GM19240 (cell line): ENCODE results near the gene TGFBI.

Experiments used
- DNase-seq: peaks from one replicate; pipeline ENCODE4 v3.0.0; 2011; ENCODE audit warnings: low spot score; ENCODE audit not compliant: insufficient read length

The TGFBI gene

DNA sequence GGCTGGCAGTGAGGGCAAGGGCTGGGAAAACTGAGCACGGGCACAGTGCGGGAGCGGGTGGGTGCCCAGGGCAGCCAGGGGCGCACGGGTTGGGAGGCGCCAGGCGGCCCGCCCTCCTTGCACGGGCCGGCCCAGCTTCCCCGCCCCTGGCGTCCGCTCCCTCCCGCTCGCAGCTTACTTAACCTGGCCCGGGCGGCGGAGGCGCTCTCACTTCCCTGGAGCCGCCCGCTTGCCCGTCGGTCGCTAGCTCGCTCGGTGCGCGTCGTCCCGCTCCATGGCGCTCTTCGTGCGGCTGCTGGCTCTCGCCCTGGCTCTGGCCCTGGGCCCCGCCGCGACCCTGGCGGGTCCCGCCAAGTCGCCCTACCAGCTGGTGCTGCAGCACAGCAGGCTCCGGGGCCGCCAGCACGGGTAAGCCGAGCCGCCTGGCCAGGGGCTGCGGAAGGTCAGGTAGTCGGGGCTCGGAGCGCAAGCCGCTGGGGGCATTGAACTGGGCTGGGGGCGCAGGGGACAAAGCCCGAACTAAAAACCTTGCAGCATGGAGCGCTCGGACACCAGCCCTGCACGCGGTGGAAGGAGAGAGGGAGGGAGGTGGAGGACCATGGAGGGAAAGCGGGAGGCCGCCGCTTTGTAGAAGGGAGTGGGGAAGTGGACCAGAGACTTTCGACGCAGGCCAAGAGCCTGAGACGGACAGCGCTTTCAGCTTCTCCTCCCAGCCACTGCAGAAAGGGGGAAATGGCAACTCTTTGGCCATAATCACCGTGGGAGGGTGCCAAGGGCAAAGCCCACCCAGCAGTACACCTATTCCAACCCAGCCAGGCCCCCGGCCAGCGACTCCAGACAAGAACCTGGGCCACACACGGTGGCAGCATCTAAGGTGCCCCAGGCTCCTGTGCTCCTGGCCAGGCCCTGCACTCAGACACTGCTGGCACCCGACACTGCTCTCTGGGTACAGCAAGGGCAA is at the start of gene TGFBI:
Gene TGFBI (plus strand): TSS at position 207 of the 961 bp plus-strand sequence. CDS start 68 bp downstream, at position 275.
- no peak for DNase-seq

GRCh38 chr5:135978993-135979392 is 49.8 kb upstream of the TGFBI start:
- DNase-seq: no peak

DNA sequence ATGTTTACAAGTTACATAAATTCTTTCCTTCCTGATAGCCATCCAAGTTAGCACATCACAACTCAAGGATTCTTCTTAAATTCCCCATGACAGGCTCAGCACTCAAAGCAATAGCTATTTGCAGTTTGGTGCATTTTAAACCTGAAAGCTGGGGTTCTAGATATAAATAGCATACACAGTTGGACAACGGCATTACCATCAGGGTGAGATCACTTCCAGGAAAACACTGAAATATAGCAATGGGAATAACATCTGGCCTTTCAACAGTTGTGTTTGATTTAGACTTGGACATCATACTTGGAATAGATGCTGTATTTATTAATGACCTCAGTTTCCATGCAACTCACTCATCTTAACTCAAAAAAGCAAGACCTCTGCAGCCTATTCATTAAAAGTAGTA is 49.3 kb upstream of the TGFBI start:
- DNase-seq: no peak

GRCh38 chr5:135980620-135981019 is 48.2 kb upstream of the TGFBI start:
- no peak for DNase-seq

DNA sequence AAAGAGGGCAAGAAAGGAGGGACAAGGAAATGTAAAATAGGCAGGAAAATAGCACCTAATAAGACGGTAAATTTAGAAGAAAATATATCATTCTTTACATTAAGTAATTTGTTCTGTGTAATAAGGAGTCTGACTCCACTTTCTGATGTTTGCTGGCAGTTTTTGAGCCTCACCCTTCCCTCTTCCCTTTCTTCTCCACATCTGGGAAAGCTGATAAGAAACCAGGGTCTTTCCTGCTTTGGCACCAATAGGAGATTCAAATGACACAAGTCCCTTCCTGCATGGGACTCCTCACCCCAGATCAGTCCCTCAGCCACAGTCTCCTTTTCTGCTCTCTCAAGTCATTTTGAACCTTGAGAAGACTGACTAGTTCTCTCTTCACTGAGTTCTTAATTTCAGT is 42.8 kb upstream of the TGFBI start:
- no peak for DNase-seq

GRCh38 chr5:135986401-135986800 is 42.4 kb upstream of the TGFBI start:
- DNase-seq: no peak

DNA sequence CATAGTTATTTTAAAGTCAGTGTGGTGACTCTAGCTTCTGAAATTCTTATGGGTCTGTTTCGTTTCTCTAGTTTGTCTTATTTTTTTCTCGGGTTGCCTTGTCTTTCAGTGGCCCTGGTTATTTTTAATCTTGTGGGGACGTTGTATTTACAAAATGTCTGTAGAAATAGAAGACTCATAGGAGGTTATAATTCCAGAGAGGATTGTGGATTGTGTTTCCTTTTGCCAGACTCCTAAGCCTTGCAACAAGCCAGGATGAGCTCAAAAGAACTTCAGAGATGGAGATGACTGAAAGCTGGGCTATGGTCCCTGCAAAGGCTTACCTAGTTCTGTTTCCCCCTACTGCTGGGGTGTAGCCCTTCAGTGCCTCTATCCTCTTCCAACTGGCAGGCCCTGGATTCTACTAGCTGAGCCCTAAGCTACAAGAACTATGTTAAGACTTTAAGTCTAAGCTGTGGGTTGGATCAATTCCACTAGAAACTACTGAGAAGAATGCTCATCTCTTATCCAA is 41.8 kb upstream of the TGFBI start:
- DNase-seq: no peak

GRCh38 chr5:135988546-135988945 is 40.2 kb upstream of the TGFBI start:
- no peak for DNase-seq

DNA sequence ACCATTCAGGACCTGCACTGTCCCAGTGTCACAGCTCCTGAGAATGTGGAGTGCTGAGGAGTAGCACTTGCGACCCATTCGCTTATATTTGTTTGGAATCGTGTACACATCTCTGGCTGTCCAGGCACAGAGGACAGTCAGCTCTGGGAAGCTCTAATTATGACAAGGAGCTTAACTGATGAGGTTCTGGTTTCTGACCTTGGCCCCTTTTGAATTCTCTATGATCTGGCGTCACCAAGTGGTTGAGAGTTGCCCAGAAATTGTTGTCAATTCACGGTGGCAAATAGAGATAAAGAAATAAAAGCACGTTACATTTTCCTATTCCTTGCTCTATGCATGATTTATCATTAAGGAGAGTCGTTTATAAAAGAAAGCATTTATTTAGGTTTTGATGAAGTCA is 39.1 kb upstream of the TGFBI start:
- DNase-seq: no peak

GRCh38 chr5:135990528-135991255 is 38.1 kb upstream of the TGFBI start:
- no peak for DNase-seq

DNA sequence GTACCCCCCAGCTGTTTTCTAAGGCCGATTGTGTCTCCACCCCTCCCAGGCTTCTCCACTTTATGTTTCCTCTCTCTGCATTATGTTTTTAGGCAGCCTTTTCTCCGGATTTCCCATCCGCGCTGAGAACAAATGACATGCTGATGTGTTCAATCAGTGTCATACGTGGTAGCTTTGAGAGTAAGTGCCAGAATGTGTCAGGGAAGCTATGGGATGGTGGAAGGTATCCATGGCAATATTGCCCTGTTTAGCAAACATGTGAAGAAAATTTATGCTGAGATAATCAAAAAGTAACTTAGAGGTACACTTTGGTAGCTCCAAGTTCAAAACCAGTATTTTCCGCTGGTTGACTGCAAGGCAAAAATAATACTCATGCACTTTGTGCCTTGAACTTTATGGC is 37.4 kb upstream of the TGFBI start:
- DNase-seq: no peak

DNA sequence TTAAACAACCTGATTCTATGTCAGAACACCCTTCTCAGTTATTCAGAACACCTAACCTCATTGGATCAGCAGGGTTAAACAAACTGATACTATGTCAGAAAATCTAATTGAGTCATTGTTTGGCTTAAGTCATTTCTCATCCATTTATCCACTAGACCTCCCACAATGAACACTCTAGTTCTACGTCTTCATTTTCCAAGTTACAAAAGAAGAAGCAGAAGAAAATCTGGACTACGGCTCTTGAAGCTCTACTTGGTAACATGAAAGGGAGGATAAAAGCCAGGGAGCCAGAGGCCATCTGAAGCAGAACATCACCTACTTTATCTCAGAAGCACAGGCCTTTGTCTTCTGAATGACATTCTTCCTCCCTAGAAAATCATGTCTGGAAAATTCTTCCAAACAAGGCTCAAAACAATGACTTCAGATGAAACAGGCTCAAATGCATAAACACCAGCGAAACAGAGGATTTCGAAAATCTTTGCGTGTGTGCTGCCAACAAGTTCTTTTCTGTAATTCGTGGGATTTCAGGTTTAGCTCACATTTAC is 35.4 kb upstream of the TGFBI start:
- DNase-seq: no peak

DNA sequence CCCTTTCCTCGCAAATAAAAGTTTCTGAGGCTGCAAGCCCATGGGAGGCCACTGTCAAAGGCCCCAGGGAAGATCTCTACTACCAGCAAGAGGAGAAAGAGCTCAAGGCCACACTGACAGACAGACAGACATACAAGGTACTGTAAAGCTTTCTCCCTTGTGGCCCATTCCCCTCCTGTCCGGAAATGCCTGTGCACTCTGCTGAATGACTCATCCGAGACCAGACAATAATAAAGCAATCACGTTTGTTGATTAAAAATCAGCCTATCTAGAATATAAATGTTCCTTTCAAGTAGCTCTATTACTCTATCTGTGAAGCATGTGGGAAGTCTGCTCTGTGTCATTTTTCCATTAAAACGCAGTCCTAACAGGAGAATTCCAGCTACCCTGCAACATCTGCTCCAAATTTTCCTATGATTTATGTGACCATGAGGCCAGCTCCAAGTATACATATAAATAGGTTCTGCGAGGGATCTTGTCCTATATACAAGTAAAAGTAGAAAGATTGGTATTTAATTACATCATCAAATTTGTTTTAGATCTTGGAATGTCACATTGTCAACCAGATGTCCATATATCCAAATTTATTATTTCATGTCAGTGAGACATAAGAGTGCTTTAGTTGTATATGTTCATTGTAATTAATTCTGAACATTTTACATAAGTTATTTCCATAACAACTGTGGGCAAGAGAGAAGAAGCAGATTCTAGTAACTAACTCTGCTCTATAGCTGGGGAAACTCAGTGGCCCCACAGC is 34.7 kb upstream of the TGFBI start:
- DNase-seq: no peak

- no peak for DNase-seq
Observed at GRCh38 chr5:135995976-135996375, 32.8 kb upstream of the TGFBI start.

DNA sequence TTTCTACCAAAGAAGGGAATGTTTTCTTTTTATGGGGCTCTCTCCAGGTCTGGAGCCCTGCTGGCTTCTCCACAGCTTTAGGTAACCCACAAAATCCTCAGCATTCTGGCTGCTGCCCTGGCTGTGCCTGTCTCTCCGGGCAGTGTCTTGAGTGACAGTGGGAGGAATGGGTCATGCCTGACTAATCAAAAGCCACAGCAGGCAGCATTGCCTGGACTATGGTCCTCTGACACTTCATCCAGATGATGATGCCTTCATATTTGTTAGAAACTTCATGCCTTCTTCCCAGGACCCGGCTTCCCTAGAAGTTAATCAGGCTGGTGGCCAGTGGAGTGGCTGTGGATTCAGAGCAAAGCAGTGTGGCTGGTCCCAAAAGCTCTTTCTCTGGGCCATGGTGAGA is 32.2 kb upstream of the TGFBI start:
- no peak for DNase-seq

GRCh38 chr5:135997673-135998335 is 31.0 kb upstream of the TGFBI start:
- no peak for DNase-seq

DNA sequence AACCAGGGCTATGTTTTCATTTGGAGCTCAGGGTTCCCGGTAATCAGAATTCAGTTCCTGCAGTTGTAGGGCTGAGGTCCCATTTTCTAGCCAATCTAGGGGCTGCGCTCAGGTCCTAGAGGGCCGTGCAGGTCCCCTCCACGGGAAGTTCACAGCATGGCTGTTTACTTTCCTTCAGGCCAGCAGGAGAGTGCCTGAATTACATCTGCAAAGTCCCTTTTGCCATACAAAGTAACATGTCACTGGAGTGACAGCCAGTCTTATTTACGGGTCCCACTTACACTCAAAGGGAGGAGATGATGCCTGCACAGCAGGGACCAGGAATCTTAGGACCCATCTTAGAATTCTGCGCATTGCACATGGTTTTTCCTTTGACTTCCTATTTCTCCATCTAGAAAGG is 29.9 kb upstream of the TGFBI start:
- no peak for DNase-seq

- DNase-seq: no peak
Observed at GRCh38 chr5:135999406-136000139, 29.2 kb upstream of the TGFBI start.

- no peak for DNase-seq
Observed at GRCh38 chr5:136000147-136000546, 28.6 kb upstream of the TGFBI start.

DNA sequence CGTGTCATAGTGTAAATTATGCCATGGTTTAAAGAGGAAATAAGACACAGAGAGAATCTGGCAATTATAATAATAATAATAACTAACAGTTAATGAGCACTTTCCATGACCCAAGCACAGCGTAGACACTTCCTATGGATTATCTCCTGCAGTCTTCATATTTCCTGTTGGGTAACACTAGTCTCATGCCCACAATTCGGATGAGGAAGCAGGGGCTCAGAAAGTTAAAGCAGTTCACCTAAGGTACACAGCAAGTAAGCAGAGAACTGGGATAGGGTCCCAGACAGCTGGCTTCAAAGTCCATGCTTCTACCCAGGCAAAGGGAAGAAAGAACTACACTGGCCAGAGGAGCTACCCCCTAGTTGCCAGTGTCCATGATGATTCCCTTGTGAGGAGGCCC is 27.9 kb upstream of the TGFBI start:
- DNase-seq: no peak
